Neural cell (in vitro differentiated cells): ENCODE results near the gene HLA-DPA1.

ENCODE experiments used
- POLR2AphosphoS5 ChIP-seq: IDR thresholded peaks from 2 replicates; pipeline ENCODE4 v1.6.1; 2012
- RAD21 ChIP-seq: fragments of 450-650 bp; conservative IDR thresholded peaks from 2 replicates; pipeline ENCODE4 v1.6.1; 2014; ENCODE audit warnings: antibody characterized with exemption, mild to moderate bottlenecking, moderate library complexity
- SMC3 ChIP-seq: fragments of 450-650 bp; conservative IDR thresholded peaks from 2 replicates; pipeline ENCODE4 v1.6.1; 2014; ENCODE audit warnings: antibody characterized with exemption, mild to moderate bottlenecking, moderate library complexity; ENCODE audit not compliant: poor library complexity
- TF ChIP-seq, protein P1 (sequence below): fragments of 450-650 bp; IDR thresholded peaks from 2 replicates; pipeline ENCODE4 v1.5.1; 2014; ENCODE audit warnings: antibody characterized with exemption, mild to moderate bottlenecking, moderate library complexity; ENCODE audit not compliant: poor library complexity, severe bottlenecking

DNA sequence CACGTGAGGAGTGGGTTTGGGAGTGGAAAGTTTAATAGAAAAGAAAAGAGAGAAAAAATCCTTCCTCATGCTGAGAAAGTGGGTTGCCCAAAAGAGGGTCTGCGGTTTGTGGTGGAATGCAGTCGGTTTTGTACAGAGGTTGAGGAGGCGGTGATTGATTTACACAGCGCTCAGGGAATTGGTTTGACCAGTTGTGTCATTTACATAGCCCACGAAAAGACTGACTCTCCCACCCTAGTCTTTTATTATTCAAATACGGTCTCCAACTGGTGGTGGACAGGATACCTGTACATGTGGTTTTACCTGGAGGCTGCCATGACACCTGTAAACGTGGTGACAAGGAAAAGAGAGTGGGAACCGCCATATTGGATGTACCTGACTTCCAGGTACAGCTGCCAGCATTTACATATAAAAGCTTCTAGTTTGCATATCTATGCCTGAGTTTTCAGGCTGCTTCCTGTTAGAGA is 44.4 kb upstream of the HLA-DPA1 start:
- TF ChIP-seq, protein P1, sequence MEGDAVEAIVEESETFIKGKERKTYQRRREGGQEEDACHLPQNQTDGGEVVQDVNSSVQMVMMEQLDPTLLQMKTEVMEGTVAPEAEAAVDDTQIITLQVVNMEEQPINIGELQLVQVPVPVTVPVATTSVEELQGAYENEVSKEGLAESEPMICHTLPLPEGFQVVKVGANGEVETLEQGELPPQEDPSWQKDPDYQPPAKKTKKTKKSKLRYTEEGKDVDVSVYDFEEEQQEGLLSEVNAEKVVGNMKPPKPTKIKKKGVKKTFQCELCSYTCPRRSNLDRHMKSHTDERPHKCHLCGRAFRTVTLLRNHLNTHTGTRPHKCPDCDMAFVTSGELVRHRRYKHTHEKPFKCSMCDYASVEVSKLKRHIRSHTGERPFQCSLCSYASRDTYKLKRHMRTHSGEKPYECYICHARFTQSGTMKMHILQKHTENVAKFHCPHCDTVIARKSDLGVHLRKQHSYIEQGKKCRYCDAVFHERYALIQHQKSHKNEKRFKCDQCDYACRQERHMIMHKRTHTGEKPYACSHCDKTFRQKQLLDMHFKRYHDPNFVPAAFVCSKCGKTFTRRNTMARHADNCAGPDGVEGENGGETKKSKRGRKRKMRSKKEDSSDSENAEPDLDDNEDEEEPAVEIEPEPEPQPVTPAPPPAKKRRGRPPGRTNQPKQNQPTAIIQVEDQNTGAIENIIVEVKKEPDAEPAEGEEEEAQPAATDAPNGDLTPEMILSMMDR = no peak
- no peak for TF ChIP-seq POLR2AphosphoS5
- no peak for TF ChIP-seq SMC3
- no peak for TF ChIP-seq RAD21
